Measurements from ENCODE around the gene CSMD2. TPM values are rescaled to one million over a fixed set of nuclear protein-coding genes. Genes with fewer than 3 reads are reported as not detected.

The CSMD2 gene
- total RNA-seq, 1 donor from 2014 or later: 2.1 TPM

- Mint-ChIP-seq H3K4me3 (ENCODE audit: unreplicated experiment) (no peak overlapping the region), H3K9me3 (ENCODE audit: unreplicated experiment) (no peaks in the 10 kb centered on the region), H3K36me3 (ENCODE audit: low read depth, unreplicated experiment) (no peaks in the 10 kb centered on the region), H3K27me3 (ENCODE audit: unreplicated experiment) (no peaks in the 10 kb centered on the region), H3K4me1 (ENCODE audit: unreplicated experiment) (peaks cover 8% of the 10 kb centered on the region), H3K27ac (ENCODE audit: unreplicated experiment) (no peak overlapping the region)
- no peak for TF ChIP-seq CTCF (IDR thresholded peaks at IDR 0.05; ENCODE audit: unreplicated experiment)
- no peak for DNase-seq (ENCODE audit: low spot score)
Observed at GRCh38 chr1:34115233-34115632, 49.8 kb downstream of the CSMD2 start.

- Mint-ChIP-seq H3K36me3 (ENCODE audit: low read depth, unreplicated experiment) (no peaks in the 10 kb centered on the region), H3K9me3 (ENCODE audit: unreplicated experiment) (no peaks in the 10 kb centered on the region), H3K4me1 (ENCODE audit: unreplicated experiment) (peaks cover 8% of the 10 kb centered on the region), H3K27ac (ENCODE audit: unreplicated experiment) (no peak overlapping the region), H3K27me3 (ENCODE audit: unreplicated experiment) (no peaks in the 10 kb centered on the region), H3K4me3 (ENCODE audit: unreplicated experiment) (no peak overlapping the region)
- peak; percentile 64 for TF ChIP-seq CTCF (IDR thresholded peaks at IDR 0.05; ENCODE audit: unreplicated experiment)
- DNase-seq (ENCODE audit: low spot score): peak; percentile 40
Observed at GRCh38 chr1:34113887-34114286, 51.1 kb downstream of the CSMD2 start.

- DNase-seq (ENCODE audit: low spot score): peak; percentile 28
- H3K4me1 Mint-ChIP-seq (ENCODE audit: unreplicated experiment): peaks cover 8% of the 10 kb centered on the region
- H3K27me3 Mint-ChIP-seq (ENCODE audit: unreplicated experiment): no peaks in the 10 kb centered on the region
- no peak overlapping the region for H3K4me3 Mint-ChIP-seq (ENCODE audit: unreplicated experiment)
- H3K9me3 Mint-ChIP-seq (ENCODE audit: unreplicated experiment): no peaks in the 10 kb centered on the region
- no peaks in the 10 kb centered on the region for H3K36me3 Mint-ChIP-seq (ENCODE audit: low read depth, unreplicated experiment)
- TF ChIP-seq CTCF (IDR thresholded peaks at IDR 0.05; ENCODE audit: unreplicated experiment): no peak
- no peak overlapping the region for H3K27ac Mint-ChIP-seq (ENCODE audit: unreplicated experiment)
Observed at GRCh38 chr1:34113362-34113761, 51.7 kb downstream of the CSMD2 start.

GRCh38 chr1:34108711-34109110 is 56.3 kb downstream of the CSMD2 start:
- H3K4me1 Mint-ChIP-seq (ENCODE audit: unreplicated experiment): peaks cover 8% of the 10 kb centered on the region
- H3K27me3 Mint-ChIP-seq (ENCODE audit: unreplicated experiment): no peaks in the 10 kb centered on the region
- H3K9me3 Mint-ChIP-seq (ENCODE audit: unreplicated experiment): no peaks in the 10 kb centered on the region
- DNase-seq (ENCODE audit: low spot score): no peak
- no peaks in the 10 kb centered on the region for H3K36me3 Mint-ChIP-seq (ENCODE audit: low read depth, unreplicated experiment)
- H3K27ac Mint-ChIP-seq (ENCODE audit: unreplicated experiment): no peak overlapping the region
- H3K4me3 Mint-ChIP-seq (ENCODE audit: unreplicated experiment): no peak overlapping the region
- no peak for TF ChIP-seq CTCF (IDR thresholded peaks at IDR 0.05; ENCODE audit: unreplicated experiment)

- H3K9me3 Mint-ChIP-seq (ENCODE audit: unreplicated experiment): no peaks in the 10 kb centered on the region
- no peak for TF ChIP-seq CTCF (IDR thresholded peaks at IDR 0.05; ENCODE audit: unreplicated experiment)
- no peak for DNase-seq (ENCODE audit: low spot score)
- H3K27ac Mint-ChIP-seq (ENCODE audit: unreplicated experiment): no peak overlapping the region
- no peaks in the 10 kb centered on the region for H3K36me3 Mint-ChIP-seq (ENCODE audit: low read depth, unreplicated experiment)
- no peak overlapping the region for H3K4me3 Mint-ChIP-seq (ENCODE audit: unreplicated experiment)
- H3K27me3 Mint-ChIP-seq (ENCODE audit: unreplicated experiment): no peaks in the 10 kb centered on the region
- peaks cover 8% of the 10 kb centered on the region for H3K4me1 Mint-ChIP-seq (ENCODE audit: unreplicated experiment)
Observed at GRCh38 chr1:34108269-34108668, 56.8 kb downstream of the CSMD2 start.

All from endothelial cell (in vitro differentiated cells).